Left renal cortex interstitium (tissue), 4 donors: ENCODE results near the gene KCNT1. TPM values are rescaled to one million over a fixed set of nuclear protein-coding genes. Genes with fewer than 3 reads are reported as not detected.

Experiments used
- DNase-seq, 4 donors: peaks; one replicate each; pipeline ENCODE4 v3.0.0-alpha.2; 2013; ENCODE audit warnings: low read depth in 4 of 4, low spot score in 2 of 4, missing footprints in 1 of 4
- polyA plus RNA-seq, 4 donors: library from polyadenylated mRNA; unstranded; fragments of 120-200 nt; gene quantifications; one replicate each; pipeline ENCODE4 v1.2.1, GENCODE V29; 2013; ENCODE audit not compliant: insufficient read length in 4 of 4

The KCNT1 gene
- polyA plus RNA-seq, 4 donors = 0.06 to 0.38 (median 0.21) TPM

GRCh38 chr9:135761150-135761844 is 59.3 kb downstream of the KCNT1 start:
- no peak for DNase-seq

- DNase-seq = no peak
Measured at GRCh38 chr9:135761845-135762168, 59.8 kb downstream of the KCNT1 start.

- no peak for DNase-seq
Measured at GRCh38 chr9:135762921-135763320, 60.9 kb downstream of the KCNT1 start.

GRCh38 chr9:135763716-135764446 is 61.9 kb downstream of the KCNT1 start:
- DNase-seq = no peak

GRCh38 chr9:135764731-135765130 is 62.7 kb downstream of the KCNT1 start:
- no peak for DNase-seq

- DNase-seq = no peak
Measured at GRCh38 chr9:135765416-135765815, 63.4 kb downstream of the KCNT1 start.

GRCh38 chr9:135766251-135766650 is 64.3 kb downstream of the KCNT1 start:
- no peak for DNase-seq

GRCh38 chr9:135766707-135767106 is 64.7 kb downstream of the KCNT1 start:
- no peak for DNase-seq

- no peak for DNase-seq
Measured at GRCh38 chr9:135768516-135769218, 66.7 kb downstream of the KCNT1 start.

GRCh38 chr9:135769489-135770202 is 67.7 kb downstream of the KCNT1 start:
- DNase-seq = no peak

GRCh38 chr9:135770203-135770535 is 68.2 kb downstream of the KCNT1 start:
- no peak for DNase-seq

- DNase-seq = no peak
Measured at GRCh38 chr9:135770771-135771170, 68.8 kb downstream of the KCNT1 start.

- DNase-seq = no peak
Measured at GRCh38 chr9:135771401-135772051, 69.5 kb downstream of the KCNT1 start.

GRCh38 chr9:135772056-135772646 is 70.2 kb downstream of the KCNT1 start:
- DNase-seq = no peak

GRCh38 chr9:135772702-135773493 is 70.9 kb downstream of the KCNT1 start:
- DNase-seq = no peak

- DNase-seq = no peak
Measured at GRCh38 chr9:135773530-135774238, 71.7 kb downstream of the KCNT1 start.

- DNase-seq = no peak
Measured at GRCh38 chr9:135774239-135774747, 72.3 kb downstream of the KCNT1 start.

GRCh38 chr9:135774794-135775525 is 73.0 kb downstream of the KCNT1 start:
- no peak for DNase-seq
